Cardiac septum (tissue), 1 donor: ENCODE results near the gene AKIP1. TPM values are rescaled to one million over a fixed set of nuclear protein-coding genes. Genes with fewer than 3 reads are reported as not detected.
"Not testable (repeated sequence)": the region's sequence is repeated elsewhere in the genome, so short reads cannot be mapped to it uniquely, and the experiment has no call there.

ENCODE experiments used
- DNase-seq: peaks from one replicate; pipeline ENCODE4 v3.0.0-alpha.2; 2020; ENCODE audit warnings: low spot score
- intact Hi-C: fragments of 100-400 bp; cut with DNase I; formaldehyde crosslinking; loops from one replicate; pipeline ENCODE4 v1.14.0; 2022
- total RNA-seq: library from RNA; stranded (reverse); fragmentation: NEBNext Ultra II Directional; extraction: Animal tissue kit (Norgen Biotek cat#: 25700); gene quantifications from one replicate; pipeline ENCODE4 v1.2.1, GENCODE V29; 2021
- donor health status: DM: no; HTN: no; CAD: no.

AKIP1 gene
- total RNA-seq, 1 donor from 2014 or later = 28.1 TPM

DNA sequence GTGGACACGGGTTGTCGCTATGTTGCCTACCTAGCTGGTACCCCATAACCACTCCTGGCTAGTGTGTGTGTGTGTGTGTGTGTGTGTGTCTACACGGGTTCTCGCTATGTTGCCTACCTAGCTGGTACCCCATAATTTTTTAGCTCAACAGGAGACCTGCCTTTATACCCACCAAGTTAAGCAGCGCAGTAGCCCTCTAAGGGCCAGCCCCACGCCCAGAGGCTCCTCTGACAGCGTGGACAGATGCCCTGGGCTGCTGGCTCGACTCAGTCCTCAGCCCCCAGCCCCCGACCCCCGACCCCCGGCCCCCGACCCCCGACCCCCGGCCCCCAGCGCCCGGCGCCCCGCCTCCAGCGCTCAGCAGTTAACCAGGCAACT is 351 bp upstream of the AKIP1 start:
- intact Hi-C loops = loop anchor here (2.0 to 5.0 kb wide), 3 partner anchors 40 to 223 kb away; partner anchors contain the start of gene TMEM9B
- no peak for DNase-seq

DNA sequence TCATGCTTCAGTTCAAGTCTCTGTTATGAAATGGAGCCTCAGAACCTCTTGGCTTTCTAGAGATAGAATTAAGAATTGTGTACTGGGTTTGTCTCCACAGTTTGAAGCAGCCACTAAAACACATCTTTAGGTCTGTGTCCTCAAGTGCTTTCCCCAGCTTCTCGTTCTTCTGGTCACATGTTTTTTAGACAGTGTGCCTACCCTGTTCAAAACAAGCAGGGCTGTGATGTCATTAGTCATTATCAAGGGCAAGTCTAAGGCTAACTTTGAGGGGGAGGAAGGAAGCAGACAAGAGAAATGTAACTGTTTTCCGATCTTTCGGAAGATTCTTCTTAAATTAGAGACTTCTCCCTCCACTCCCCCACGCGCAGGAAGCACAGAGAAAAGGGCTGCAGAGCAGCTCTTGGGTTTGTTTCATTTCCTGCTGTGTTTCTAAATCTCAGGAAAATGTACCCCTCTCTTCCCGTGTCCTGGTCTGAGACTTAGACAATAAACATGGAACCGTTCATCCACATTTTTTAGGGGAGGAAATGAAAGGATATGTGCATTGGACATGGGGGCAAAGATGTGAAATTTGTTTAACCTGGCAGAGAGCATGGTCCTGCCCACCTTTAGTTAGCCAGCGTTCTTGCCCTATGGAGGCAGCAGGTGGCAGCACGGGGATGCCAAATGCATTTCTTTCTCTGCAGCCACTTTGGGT is 3.1 kb downstream of the AKIP1 start:
- DNase-seq = no peak
- intact Hi-C loops = loop anchor here (5.0 kb wide), 2 partner anchors 48 to 227 kb away; partner anchors contain the start of gene TMEM9B

- DNase-seq = no peak
- intact Hi-C loops = loop anchor here (5.0 kb wide), 3 partner anchors 48 to 227 kb away; partner anchors contain the start of gene TMEM9B
Measured at GRCh38 chr11:8914661-8915018, 3.7 kb downstream of the AKIP1 start.

DNA sequence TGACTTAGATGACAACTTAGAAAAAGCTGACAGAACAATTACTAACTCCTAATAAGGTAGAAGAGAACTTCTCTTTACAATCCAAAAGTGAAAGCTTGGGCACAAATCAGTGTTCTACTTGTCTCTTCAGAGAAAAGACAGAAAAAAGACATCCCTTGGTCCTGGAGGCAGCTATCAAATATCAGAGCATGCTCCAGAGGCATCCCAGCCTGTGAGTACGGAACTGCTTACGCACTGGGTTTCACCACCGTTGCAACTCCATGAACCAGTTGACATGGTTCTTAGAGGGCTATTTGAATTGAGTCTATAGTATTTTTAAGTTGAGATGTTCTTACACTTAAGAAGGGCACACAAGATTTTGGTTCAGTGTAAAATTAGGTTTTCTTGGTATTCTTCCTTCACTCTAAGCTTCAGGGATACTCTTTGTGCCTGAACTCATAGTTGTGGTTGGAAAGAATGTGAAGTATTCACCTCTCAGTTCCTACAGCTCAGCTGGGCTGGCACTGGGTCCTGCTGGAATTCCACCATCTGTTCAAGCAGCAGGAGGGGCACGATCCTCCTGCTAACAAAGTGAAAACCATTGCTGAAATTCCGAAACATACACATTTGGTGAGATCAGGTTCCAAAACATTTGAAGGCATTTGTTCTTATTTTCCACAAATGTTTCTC is 6.3 kb downstream of the AKIP1 start:
- intact Hi-C loops = loop anchor here (5.0 kb wide), 1 partner anchor 220 kb away; no protein-coding TSS in a partner anchor
- DNase-seq = no peak

- intact Hi-C loops = no loop called here
- no peak for DNase-seq
Measured at GRCh38 chr11:8922691-8923090, 11.7 kb downstream of the AKIP1 start.

DNA sequence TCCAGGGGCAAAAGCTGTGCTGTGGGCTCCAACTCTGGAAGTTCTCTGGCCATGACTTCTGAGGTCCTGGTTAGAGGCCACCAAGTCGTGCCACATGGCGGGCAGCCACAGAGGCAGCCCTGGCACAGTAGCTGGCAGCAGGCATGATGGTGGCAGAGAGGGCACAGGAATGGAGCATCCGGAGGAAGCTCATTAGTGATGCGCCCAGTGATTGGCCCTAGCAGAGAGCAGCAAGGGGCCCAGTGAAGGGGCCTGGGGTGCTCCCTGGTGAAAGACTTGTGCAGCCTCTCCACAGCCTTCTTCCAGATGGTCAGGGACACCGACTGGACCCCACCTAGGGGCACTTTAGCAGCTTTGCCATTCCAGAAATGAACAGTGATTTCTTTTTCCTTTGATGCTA is 14.7 kb downstream of the AKIP1 start:
- intact Hi-C loops = no loop called here
- no peak for DNase-seq

GRCh38 chr11:8926236-8926635 is 15.2 kb downstream of the AKIP1 start:
- no peak for DNase-seq
- intact Hi-C loops = no loop called here

DNA sequence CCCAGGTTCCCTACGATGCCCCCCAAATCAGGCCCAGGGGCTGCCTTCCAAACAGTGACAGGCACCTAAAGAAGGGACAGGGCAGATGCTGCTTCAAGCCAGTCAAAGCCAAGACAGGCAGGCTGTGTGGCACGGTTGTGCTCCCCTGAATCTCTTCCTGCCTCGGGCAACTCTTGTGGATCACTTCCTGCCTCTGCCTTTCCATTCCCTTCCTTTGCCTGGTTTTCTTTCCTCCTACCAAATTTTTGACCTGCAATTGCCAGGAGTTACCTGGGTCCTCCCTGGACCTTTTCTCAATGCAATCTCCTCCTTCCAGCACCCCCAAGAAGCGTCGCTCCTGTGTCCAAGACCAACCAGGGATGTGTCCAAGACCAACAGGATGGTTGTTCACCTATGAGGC is 16.2 kb downstream of the AKIP1 start:
- no peak for DNase-seq
- intact Hi-C loops = no loop called here

DNA sequence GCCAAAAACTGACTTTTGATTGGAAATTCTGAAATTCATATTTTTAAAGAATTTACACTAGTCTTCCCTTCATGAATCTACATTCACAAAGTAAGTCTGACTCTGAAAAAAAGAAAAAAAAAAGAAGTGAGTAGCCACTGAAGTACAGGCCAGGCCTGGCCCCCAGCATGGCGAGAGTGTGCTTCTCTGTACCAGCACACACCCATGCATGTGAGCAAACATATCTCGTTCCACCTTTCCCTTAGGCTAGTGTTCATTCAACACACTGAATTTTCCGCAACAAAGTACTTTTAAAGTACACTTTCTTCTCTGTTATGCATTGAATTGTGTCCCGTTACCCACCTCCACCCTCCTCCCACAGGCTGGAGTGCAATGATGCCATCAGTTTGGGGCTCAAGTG is 17.2 kb downstream of the AKIP1 start:
- intact Hi-C loops = no loop called here
- no peak for DNase-seq

DNA sequence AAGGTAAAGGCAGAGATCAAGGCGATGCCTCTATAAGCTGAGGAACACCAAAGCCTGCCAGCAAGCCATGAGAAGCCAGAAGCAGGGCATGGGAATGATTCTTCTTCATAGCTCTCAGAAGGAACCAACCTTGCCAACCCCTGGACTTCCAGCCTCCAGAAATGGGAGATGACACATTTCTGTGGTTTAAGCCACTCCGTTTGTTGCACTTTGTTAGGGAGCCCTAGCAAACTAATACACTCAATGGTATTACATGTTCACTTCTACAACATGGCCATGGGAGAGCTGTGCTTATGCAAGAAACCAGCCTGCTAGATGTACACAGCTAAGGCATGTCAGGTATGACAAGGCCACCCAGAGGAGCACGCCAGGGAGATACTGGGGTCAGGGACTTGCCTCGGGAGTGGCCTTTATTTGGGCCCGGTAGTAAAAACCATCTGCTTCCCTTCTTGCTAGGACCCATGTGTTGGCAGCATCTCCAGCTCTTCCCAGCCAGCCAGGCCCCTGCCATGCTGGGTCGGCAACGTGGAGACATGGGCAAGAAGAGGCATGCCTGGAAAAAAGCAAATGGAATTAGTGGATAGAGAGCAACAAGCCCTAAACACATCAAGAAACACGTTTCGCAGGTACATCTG is 18.1 kb downstream of the AKIP1 start:
- intact Hi-C loops = no loop called here
- DNase-seq = no peak

DNA sequence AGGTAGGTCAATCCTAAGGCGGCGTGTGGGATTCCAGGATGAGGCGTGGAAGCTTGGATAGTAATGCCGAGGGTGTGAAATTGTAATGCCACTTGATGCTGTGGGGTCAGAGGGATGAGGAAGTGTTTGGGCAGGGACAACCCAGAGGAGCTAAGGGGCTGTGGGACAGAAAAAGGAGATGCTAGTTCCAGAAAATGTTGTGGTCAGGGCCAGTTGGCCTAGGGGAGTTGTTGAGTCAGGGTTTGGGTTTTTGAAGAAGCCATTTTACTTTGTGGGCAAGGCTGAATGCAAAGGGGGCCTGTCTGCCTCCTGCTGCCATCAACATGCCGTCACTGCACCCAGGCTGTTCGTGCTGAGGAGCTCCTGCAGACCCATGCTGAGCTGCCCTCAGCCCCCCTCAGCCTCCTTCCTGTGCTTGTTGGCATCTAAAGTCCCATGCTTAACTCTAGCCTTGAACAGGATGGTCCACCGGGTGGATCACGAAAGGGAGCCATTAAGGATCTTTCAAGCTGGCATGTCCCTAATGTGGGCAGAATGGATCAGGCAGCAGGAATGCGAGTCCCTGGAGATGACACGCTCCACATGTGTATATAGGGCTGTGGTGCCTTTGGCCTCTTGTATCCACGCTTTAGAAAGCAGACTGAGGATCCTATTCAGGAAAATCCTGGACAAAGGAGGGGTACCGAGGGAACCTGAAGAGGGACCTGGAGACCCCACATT is 19.6 kb downstream of the AKIP1 start:
- intact Hi-C loops = no loop called here
- DNase-seq = no peak

- no peak for DNase-seq
- intact Hi-C loops = no loop called here
Measured at GRCh38 chr11:8932564-8933180, 21.7 kb downstream of the AKIP1 start, which contains the start of gene C11orf16. TSS of gene C11orf16 (minus strand) at chr11:8932947. CDS start at chr11:8932308, 639 bp downstream.

- DNase-seq = no peak
- intact Hi-C loops = no loop called here
Measured at GRCh38 chr11:8933931-8934330, 22.9 kb downstream of the AKIP1 start.

- DNase-seq = no peak
- intact Hi-C loops = no loop called here
Measured at GRCh38 chr11:8934742-8935488, 23.9 kb downstream of the AKIP1 start.

GRCh38 chr11:8935789-8936188 is 24.8 kb downstream of the AKIP1 start:
- intact Hi-C loops, DNase-seq: not testable (repeated sequence)

- no peak for DNase-seq
- intact Hi-C loops = no loop called here
Measured at GRCh38 chr11:8937159-8937558, 26.2 kb downstream of the AKIP1 start.

DNA sequence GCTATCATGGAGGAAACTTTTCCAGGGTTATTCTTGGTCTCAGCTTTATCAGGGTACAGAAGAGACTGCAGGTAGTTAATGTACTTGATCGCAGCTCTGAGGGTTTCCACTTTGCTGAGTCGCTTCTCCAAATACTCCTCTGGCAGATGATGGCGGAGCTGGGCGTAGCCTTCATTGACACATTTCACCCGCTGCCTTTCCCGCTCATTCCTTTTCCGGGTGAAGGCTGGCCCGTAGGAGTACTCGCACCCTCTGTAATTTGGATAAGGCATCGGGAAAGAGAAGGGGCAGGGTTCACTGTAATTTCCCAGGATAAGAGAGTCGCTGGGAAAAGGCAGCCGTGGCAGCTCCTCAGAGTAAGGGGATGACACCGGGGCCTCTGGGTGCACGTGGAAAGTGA is 26.7 kb downstream of the AKIP1 start:
- DNase-seq = no peak
- intact Hi-C loops = no loop called here

DNA sequence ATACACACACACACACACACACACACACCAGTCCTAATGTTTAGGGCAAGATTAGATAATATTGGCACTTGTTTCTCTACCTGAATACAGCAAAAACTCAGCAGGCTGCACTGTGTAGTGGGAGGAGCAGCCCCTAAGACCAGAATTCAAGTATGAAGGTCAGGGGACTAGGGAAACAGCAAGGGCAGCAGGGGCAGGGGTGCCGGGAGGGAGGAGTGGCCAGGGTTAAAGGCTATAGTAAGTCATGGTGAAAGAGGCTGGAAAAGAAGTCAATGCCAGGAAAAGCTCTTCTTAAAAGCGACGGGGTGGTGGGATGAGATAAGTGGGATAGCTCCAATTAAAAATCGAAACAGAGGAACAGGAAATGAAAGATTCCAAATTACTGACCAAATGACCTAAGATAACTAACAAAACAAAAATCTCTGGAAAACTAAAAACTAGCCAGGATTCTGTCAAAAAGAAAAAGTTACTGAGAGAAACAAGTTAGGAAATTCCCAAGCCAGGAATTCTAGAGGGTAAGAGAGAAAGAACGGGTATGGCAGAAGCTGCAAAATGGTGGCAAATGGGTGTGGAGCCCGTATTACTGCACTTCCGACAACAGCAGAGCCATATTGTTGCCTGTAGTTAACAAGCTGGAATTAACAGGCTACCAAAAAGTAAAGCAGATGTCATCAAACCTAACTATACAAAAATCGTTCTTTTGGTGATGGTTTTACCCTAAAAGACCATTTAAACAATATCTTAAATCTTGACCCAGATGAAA is 30.5 kb downstream of the AKIP1 start:
- intact Hi-C loops = no loop called here
- no peak for DNase-seq
